Measurements from ENCODE around the gene IDH2. TPM values are rescaled to one million over a fixed set of nuclear protein-coding genes. Genes with fewer than 3 reads are reported as not detected.

The IDH2 gene
- total RNA-seq, 1 donor from 2014 or later: 43.1 TPM

DNA sequence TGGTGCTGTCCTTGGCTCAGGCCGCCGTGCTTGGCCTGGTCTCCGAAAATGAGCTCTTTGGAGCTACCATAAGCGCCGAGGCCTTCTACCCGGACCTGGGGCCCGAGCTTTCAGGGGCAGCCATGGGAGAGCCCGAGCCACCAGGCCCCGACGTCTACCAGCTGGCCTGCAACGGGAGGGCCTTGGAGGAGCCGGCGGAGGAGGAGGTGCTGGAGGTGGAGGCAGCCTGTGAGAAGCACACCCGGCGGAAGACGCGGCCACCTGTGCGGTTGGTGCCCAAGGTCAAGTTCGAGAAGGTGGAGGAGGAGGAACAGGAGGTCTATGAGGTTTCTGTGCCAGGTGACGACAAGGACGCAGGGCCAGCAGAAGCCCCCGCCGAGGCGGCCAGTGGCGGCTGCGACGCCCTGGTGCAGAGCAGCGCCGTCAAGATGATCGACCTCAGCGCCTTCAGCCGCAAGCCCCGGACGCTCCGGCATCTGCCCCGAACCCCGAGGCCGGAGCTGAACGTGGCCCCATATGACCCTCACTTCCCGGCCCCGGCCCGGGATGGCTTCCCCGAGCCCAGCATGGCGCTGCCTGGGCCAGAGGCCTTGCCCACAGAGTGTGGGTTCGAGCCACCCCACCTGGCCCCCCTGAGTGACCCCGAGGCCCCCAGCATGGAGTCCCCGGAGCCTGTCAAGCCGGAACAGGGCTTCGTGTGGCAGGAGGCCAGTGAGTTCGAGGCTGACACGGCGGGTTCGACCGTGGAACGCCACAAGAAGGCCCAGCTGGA is 34.9 kb downstream of the IDH2 start:
- DNase-seq (peak; percentile 64), ATAC-seq (no peak)
- H3K27ac ChIP-seq: no peak overlapping the region
- peaks cover 18% of the 10 kb centered on the region for H3K36me3 ChIP-seq
- H3K27me3 ChIP-seq: no peaks in the 10 kb centered on the region
- no peak overlapping the region for H3K4me3 ChIP-seq
- TF ChIP-seq, protein P1, sequence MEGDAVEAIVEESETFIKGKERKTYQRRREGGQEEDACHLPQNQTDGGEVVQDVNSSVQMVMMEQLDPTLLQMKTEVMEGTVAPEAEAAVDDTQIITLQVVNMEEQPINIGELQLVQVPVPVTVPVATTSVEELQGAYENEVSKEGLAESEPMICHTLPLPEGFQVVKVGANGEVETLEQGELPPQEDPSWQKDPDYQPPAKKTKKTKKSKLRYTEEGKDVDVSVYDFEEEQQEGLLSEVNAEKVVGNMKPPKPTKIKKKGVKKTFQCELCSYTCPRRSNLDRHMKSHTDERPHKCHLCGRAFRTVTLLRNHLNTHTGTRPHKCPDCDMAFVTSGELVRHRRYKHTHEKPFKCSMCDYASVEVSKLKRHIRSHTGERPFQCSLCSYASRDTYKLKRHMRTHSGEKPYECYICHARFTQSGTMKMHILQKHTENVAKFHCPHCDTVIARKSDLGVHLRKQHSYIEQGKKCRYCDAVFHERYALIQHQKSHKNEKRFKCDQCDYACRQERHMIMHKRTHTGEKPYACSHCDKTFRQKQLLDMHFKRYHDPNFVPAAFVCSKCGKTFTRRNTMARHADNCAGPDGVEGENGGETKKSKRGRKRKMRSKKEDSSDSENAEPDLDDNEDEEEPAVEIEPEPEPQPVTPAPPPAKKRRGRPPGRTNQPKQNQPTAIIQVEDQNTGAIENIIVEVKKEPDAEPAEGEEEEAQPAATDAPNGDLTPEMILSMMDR (IDR thresholded peaks at IDR 0.05): no peak
- no peaks in the 10 kb centered on the region for H3K9me3 ChIP-seq
- intact Hi-C loops (cut with DNase I): no loop called here
- H3K4me1 ChIP-seq: peaks cover 55% of the 10 kb centered on the region

DNA sequence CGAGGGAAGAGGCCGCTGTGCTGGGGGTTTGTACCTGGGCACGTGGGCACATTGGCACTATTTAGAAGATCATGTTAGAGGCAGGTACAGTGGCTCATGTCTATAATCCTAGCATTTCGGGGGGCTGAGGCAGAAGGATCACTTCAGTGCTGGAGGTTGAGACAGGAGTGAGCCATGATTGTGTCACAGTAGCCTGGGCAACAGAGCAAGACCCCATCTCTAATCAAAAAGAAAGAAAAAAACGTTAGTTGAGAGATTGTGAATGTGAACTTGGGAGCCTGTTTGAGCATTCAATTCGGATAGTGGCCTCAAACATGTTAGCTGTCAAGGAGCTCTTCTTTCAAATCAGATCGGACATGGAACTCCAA is 36.6 kb downstream of the IDH2 start:
- Histone ChIP-seq H3K27ac (peak overlapping the region; percentile 87), H3K4me3 (no peak overlapping the region), H3K4me1 (peaks cover 61% of the 10 kb centered on the region), H3K9me3 (no peaks in the 10 kb centered on the region), H3K36me3 (peaks cover 16% of the 10 kb centered on the region), H3K27me3 (no peaks in the 10 kb centered on the region)
- ATAC-seq (no peak), DNase-seq (no peak)
- TF ChIP-seq, protein P1 (IDR thresholded peaks at IDR 0.05): no peak
- intact Hi-C loops (cut with DNase I): no loop called here

DNA sequence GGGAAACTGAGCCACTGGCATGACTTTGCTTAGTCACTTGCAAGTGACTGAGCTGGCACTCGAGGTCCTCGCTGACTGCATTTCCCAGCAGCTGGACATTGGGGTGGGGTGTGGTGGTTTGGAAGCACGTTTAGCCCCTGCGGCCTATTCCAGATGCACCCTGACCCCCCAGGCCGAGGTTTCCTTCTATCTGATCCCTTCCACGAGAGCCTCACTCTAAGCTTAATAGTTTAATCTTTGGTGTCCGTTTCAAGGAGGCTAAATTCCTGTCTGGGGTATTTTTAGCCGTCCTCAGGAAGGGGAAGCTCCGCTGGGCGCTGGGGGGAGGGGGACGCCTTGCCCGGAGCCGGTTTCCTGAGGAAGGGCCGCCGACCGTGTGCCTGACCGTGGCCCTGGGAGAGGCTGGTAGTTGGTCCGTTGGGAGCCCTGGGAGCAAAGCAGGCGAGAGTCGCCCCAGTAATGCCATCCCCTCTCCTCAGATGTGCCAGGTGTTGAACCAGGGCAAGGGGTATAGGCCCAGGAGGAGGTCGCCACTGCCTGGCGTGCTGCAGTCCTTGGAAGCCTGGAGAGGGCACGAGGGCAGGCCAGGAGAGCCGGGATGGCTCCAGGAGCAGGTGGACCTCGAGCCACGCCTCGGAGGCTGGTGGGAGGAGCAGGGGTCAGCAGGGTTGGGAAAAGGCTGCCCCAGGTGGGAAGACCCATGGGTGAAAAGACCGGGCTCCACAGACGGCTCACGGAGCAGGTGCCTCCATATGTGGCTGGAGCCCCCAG is 37.2 kb downstream of the IDH2 start:
- Histone ChIP-seq H3K4me3 (peak overlapping the region; percentile 14), H3K36me3 (peaks cover 16% of the 10 kb centered on the region), H3K4me1 (peaks cover 63% of the 10 kb centered on the region), H3K9me3 (no peaks in the 10 kb centered on the region), H3K27ac (peak overlapping the region; percentile 87), H3K27me3 (no peaks in the 10 kb centered on the region)
- peak; percentile 82 for DNase-seq
- intact Hi-C loops (cut with DNase I): no loop called here
- peak; percentile 54 for ATAC-seq
- TF ChIP-seq, protein P1 (IDR thresholded peaks at IDR 0.05): no peak

DNA sequence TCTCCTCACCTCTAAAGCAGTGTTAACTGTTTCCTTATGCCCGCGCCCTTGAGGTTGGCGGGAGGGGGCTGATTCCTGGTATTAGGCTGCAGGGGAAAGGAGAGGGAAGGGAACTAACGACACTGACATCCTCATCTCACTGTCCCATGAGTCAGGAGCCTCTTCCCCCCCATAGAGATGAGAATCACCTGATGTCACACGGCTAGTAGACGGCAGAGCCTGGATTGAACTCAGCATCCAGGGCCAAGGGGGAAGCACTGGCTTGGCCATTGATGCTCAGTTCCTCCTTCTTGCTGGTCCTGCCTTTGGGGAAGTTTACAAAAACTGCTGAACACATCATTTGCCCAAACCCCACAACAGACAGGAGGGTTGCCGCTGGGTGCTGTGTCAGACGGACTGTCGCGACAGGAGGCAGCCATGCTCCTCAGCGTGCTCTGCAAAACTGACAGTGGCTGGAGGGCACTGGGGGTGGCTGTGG is 38.5 kb downstream of the IDH2 start:
- Histone ChIP-seq H3K27me3 (no peaks in the 10 kb centered on the region), H3K9me3 (no peaks in the 10 kb centered on the region), H3K36me3 (peaks cover 14% of the 10 kb centered on the region), H3K27ac (peak overlapping the region; percentile 87), H3K4me3 (no peak overlapping the region), H3K4me1 (peaks cover 76% of the 10 kb centered on the region)
- TF ChIP-seq, protein P1 (IDR thresholded peaks at IDR 0.05): no peak
- ATAC-seq (peak; percentile 38), DNase-seq (no peak)
- intact Hi-C loops (cut with DNase I): no loop called here

DNA sequence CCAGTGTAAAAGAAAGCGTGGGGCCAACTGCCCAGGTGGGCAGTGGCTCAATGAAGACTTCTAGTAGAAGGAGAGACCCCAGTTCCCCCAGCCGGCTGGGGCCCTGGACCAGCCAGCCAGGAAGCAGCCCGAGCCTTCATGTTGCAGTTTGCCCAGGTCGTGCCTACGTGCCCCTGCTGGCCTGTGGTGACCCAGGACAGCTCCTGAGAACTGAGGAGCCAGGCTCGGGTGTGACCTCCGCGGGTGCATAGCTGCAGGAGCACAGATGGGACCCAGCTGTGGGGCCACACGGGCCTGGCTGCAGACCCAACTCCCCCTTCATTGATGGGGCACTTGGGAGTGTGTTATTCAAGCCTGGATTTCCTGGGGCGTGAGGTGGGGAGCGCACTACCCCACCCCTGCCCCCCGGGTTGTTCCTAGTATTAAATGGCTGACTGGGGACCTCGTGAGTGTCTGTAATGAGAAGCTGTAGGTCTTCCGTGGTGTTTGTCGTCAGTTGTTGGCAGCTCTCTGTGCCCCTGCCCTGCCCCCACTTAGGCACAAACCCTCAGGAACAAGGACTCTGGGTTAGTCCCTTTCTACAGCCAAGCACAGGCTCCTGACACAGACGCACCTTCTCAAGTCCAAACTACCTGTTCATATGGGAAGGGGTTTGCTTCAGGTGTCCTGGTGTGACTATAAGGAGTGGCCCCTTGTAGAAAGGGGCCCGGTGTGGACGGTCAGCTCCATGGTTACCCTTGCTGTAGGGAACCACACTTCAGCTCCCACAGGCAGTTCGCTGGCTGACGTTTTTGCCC is 39.1 kb downstream of the IDH2 start:
- Histone ChIP-seq H3K4me3 (no peak overlapping the region), H3K27me3 (no peaks in the 10 kb centered on the region), H3K4me1 (peaks cover 80% of the 10 kb centered on the region), H3K9me3 (no peaks in the 10 kb centered on the region), H3K36me3 (peaks cover 8% of the 10 kb centered on the region), H3K27ac (peak overlapping the region; percentile 87)
- TF ChIP-seq, protein P1 (IDR thresholded peaks at IDR 0.05): no peak
- intact Hi-C loops (cut with DNase I): no loop called here
- ATAC-seq: peak; percentile 20
- DNase-seq: no peak

Data from upper lobe of right lung (tissue), 1 donor.